HG03521 (cell line): ENCODE measurements around the gene PDE4C.
"Not testable (repeated sequence)": the region's sequence is repeated elsewhere in the genome, so short reads cannot be mapped to it uniquely, and the experiment has no call there.

Experiments used
- ATAC-seq: cut with Tn5 transposase; IDR thresholded peaks from one replicate; pipeline ENCODE4 v1.9.1; 2021; ENCODE audit warnings: mild to moderate bottlenecking, moderate library complexity; ENCODE audit not compliant: unreplicated experiment

PDE4C gene

GRCh38 chr19:18224525-18225354, 1.5 kb downstream of the PDE4C start:
- ATAC-seq, result peak; percentile 90

- ATAC-seq, result peak; percentile 5
Measured at GRCh38 chr19:18223860-18224524, 2.2 kb downstream of the PDE4C start.

GRCh38 chr19:18221815-18222725, 4.2 kb downstream of the PDE4C start:
- no peak for ATAC-seq

GRCh38 chr19:18220632-18221275, 5.5 kb downstream of the PDE4C start:
- no peak for ATAC-seq

GRCh38 chr19:18219911-18220631, 6.2 kb downstream of the PDE4C start:
- no peak for ATAC-seq

GRCh38 chr19:18218600-18218999, 7.6 kb downstream of the PDE4C start:
- ATAC-seq, result no peak

GRCh38 chr19:18218159-18218558, 8.1 kb downstream of the PDE4C start:
- no peak for ATAC-seq

- no peak for ATAC-seq
Measured at GRCh38 chr19:18216789-18217188, 9.4 kb downstream of the PDE4C start.

GRCh38 chr19:18214779-18215433, 11.3 kb downstream of the PDE4C start:
- no peak for ATAC-seq

- no peak for ATAC-seq
Measured at GRCh38 chr19:18211683-18212082, 14.6 kb downstream of the PDE4C start.

GRCh38 chr19:18209912-18210311, 16.3 kb downstream of the PDE4C start:
- ATAC-seq, result not testable (repeated sequence)

- no peak for ATAC-seq
Measured at GRCh38 chr19:18208098-18208951, 17.9 kb downstream of the PDE4C start.

GRCh38 chr19:18206018-18206417, 20.2 kb downstream of the PDE4C start:
- ATAC-seq, result no peak

GRCh38 chr19:18205200-18205892, 20.9 kb downstream of the PDE4C start:
- no peak for ATAC-seq

- ATAC-seq, result peak; percentile 4
Measured at GRCh38 chr19:18204394-18205199, 21.6 kb downstream of the PDE4C start.

GRCh38 chr19:18203863-18204393, 22.3 kb downstream of the PDE4C start, which contains the start of gene RAB3A:
RAB3A (minus strand) TSS chr19:18204042; CDS start chr19:18202740, 1,302 bp downstream.
- ATAC-seq, result peak; percentile 89

GRCh38 chr19:18203408-18203862, 22.8 kb downstream of the PDE4C start:
- ATAC-seq, result no peak
